ENCODE data around the gene ZBTB40. TPM values are rescaled to one million over a fixed set of nuclear protein-coding genes. Genes with fewer than 3 reads are reported as not detected.

Gene ZBTB40
- total RNA-seq, 1 experiment from 2014 or later: 19.5 TPM

- no peaks in the 10 kb centered on the region for H3K27me3 ChIP-seq (ENCODE audit: insufficient read depth, low read length)
- no peaks in the 10 kb centered on the region for H3K36me3 ChIP-seq (ENCODE audit: control insufficient read depth in 1 of 2, insufficient read depth in 2 of 2, low read length in 2 of 2)
- peaks cover 16 to 38% of the 10 kb centered on the region in 2 experiments for H3K4me1 ChIP-seq (ENCODE audit: control insufficient read depth in 1 of 2, insufficient read depth in 2 of 2, low read length in 2 of 2)
- no TSS peak for BruUV-seq (replicated peaks)
- H3K27ac ChIP-seq (ENCODE audit: low read depth, low read length): no peak overlapping the region
- H3K9ac ChIP-seq (ENCODE audit: low read length): no peak overlapping the region
- no peaks in the 10 kb centered on the region for H4K20me1 ChIP-seq (ENCODE audit: insufficient read depth)
- intact Hi-C loops (cut with micrococcal nuclease): loop anchor here (5.0 kb wide), 1 partner anchor 758 kb away; no protein-coding TSS in a partner anchor
- POLR2A ChIA-PET: no interaction called here
- no peaks in the 10 kb centered on the region for H3K79me2 ChIP-seq (ENCODE audit: insufficient read depth, low read length)
- H3K4me3 ChIP-seq (replicated peaks in 1 of 2; ENCODE audit: low read depth in 1 of 2, low read length in 2 of 2): no peak overlapping the region
- no peak overlapping the region for H2AFZ ChIP-seq (ENCODE audit: low read depth, low read length, poor library complexity, severe bottlenecking)
- CTCF ChIA-PET: interaction anchor here (0.9 to 2.9 kb wide), 5 partner anchors 183 to 1044 kb away, joined by 3 to 17 read pairs (median 3); no protein-coding TSS in a partner anchor
- H3K9me3 ChIP-seq (ENCODE audit: control insufficient read depth in 1 of 2, insufficient read depth in 1 of 2, low read depth in 1 of 2, low read length in 2 of 2): no peaks in the 10 kb centered on the region
- ATAC-seq (no peak), DNase-seq (ENCODE audit: low read depth, low spot score) (no peak)
- RAD21 ChIA-PET (ENCODE audit: low non-redundant PET in 1 of 2, low total read pairs in 2 of 2, uncharacterized antibody in 2 of 2, unreplicated experiment in 2 of 2): interaction anchor here in 1 of 2 experiments (0.7 to 1.0 kb wide), 2 partner anchors 444 to 1045 kb away, joined by 4 to 5 read pairs; no protein-coding TSS in a partner anchor
- no peak overlapping the region for H3K4me2 ChIP-seq (ENCODE audit: low read length)
- H3K9me2 ChIP-seq (ENCODE audit: insufficient read depth): no peaks in the 10 kb centered on the region
- TF ChIP-seq SIN3A (IDR thresholded peaks at IDR 0.05; ENCODE audit: low read depth) (no peak), TCF7L2 (IDR thresholded peaks at IDR 0.05; ENCODE audit: borderline replicate concordance, extremely low read depth, insufficient read depth, insufficient read length) (no peak), CEBPB (IDR thresholded peaks at IDR 0.05; ENCODE audit: low read depth) (no peak), ZBTB33 (IDR thresholded peaks at IDR 0.05; ENCODE audit: extremely low read depth, insufficient replicate concordance, low read length) (no peak), POLR2A (IDR thresholded peaks at IDR 0.05; ENCODE audit: borderline replicate concordance, extremely low read depth, insufficient read depth, insufficient read length) (no peak), MAX (IDR thresholded peaks at IDR 0.05) (no peak), POLR2AphosphoS5 (IDR thresholded peaks at IDR 0.05; ENCODE audit: low read depth, low read length) (no peak), EZH2phosphoT487 (IDR thresholded peaks at IDR 0.05; ENCODE audit: borderline replicate concordance) (no peak), REST (IDR thresholded peaks at IDR 0.05; ENCODE audit: low read depth) (no peak), CTCF (IDR thresholded peaks at IDR 0.05 in 2 of 3, conservative IDR thresholded peaks at IDR 0.05 in 1 of 3; ENCODE audit: borderline replicate concordance in 1 of 3, insufficient read depth in 1 of 3, low read depth in 2 of 3, low read length in 2 of 3) (no peak), SP1 (IDR thresholded peaks at IDR 0.05; ENCODE audit: low read depth) (no peak), YY1 (IDR thresholded peaks at IDR 0.05; ENCODE audit: extremely low read depth, insufficient replicate concordance, low read depth, low read length) (no peak), RAD21 (IDR thresholded peaks at IDR 0.05; ENCODE audit: low read depth) (no peak), EGR1 (IDR thresholded peaks at IDR 0.05; ENCODE audit: low read depth) (no peak), FOSL1 (IDR thresholded peaks at IDR 0.05; ENCODE audit: low read depth) (no peak), ELF1 (IDR thresholded peaks at IDR 0.05; ENCODE audit: borderline replicate concordance, low read depth) (no peak), SRF (IDR thresholded peaks at IDR 0.05; ENCODE audit: low read depth) (no peak), ATF3 (IDR thresholded peaks at IDR 0.05) (no peak), EZH2 (IDR thresholded peaks at IDR 0.05) (no peak), ZFX (IDR thresholded peaks at IDR 0.05) (no peak)
Observed at GRCh38 chr1:22415489-22415888, 36.2 kb upstream of the ZBTB40 start.

All from HCT116 (cell line).